HUES64 (cell line): ENCODE results near the gene SP110.

Source experiments
- H3K27ac ChIP-seq: 2 replicates; pipeline ENCODE4 v1.7.0; 2013; ENCODE audit warnings: low read depth, low read length, inconsistent platforms
- H3K27me3 ChIP-seq: 2 replicates; pipeline ENCODE4 v1.6.1; 2013; ENCODE audit warnings: mild to moderate bottlenecking, low read length; ENCODE audit not compliant: insufficient read depth
- H3K36me3 ChIP-seq: 2 replicates; pipeline ENCODE4 v1.6.1; 2013; ENCODE audit warnings: mild to moderate bottlenecking, low read length; ENCODE audit not compliant: insufficient read depth
- H3K4me1 ChIP-seq: 2 replicates; pipeline ENCODE4 v1.6.1; 2013; ENCODE audit warnings: mild to moderate bottlenecking, low read length, moderate library complexity; ENCODE audit not compliant: insufficient read depth
- H3K4me3 ChIP-seq: 2 replicates; pipeline ENCODE4 v1.5.1; 2013; ENCODE audit warnings: mild to moderate bottlenecking, low read length, moderate library complexity
- H3K9ac ChIP-seq: 2 replicates; pipeline ENCODE4 v1.6.1; 2013; ENCODE audit warnings: mild to moderate bottlenecking, low read depth, low read length
- H3K9me3 ChIP-seq: 2 replicates; pipeline ENCODE4 v1.6.1; 2013; ENCODE audit warnings: low read depth, low read length; ENCODE audit not compliant: insufficient read depth
- WGBS: fragments of 150-250, 120-280 bp; methylation state at CpG from one replicate; pipeline ENCODE4 v1.1.7; 2013; ENCODE audit warnings: missing lambda C conversion rate; 5-methylcytosine and 5-hydroxymethylcytosine counted together

SP110 gene

DNA sequence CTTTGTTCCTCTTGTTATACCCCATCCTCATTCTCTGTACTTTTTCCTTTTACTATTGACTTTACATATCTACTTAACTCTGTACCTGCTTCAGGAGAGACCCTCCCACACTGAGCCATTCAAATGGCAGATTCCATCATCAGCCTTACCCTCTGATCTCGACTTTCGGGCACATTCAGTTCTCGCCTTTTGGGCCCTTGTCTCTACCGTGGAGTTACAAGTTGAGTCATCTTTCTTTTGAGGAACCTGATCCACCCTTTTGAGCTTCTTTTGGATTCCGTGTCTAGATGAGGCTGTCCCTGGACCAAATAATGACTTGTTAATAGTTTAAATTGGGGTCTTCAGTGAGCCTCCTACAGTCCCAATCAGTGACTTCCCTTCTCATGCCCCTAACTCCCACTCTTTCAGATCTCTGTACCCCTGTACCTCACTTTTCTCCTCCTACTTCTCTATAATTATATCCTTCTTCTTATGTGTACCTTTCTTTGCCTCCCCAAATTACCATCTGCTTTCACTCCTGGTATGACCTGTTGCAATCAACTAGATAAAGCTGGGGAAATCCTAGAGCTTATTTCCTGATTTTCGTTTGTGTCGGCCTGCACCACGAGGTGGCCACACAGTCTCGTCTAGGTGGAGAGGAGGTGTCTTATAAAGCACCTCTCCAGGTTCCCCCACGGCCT, 17.2 kb downstream of the SP110 start:
- Histone ChIP-seq H3K9ac (no peak overlapping the region), H3K9me3 (no peaks in the 10 kb centered on the region), H3K4me3 (no peak overlapping the region), H3K4me1 (no peaks in the 10 kb centered on the region), H3K27me3 (no peaks in the 10 kb centered on the region), H3K27ac (no peak overlapping the region), H3K36me3 (no peaks in the 10 kb centered on the region)
- WGBS, result 96% methylated on average over 10 of the region's 10 CpGs

- H3K36me3 ChIP-seq, result no peaks in the 10 kb centered on the region
- 85% methylated on average over 10 of the region's 10 CpGs for WGBS
- H3K9ac ChIP-seq, result no peak overlapping the region
- no peak overlapping the region for H3K27ac ChIP-seq
- H3K4me1 ChIP-seq, result no peaks in the 10 kb centered on the region
- H3K27me3 ChIP-seq, result no peaks in the 10 kb centered on the region
- H3K9me3 ChIP-seq, result no peaks in the 10 kb centered on the region
- H3K4me3 ChIP-seq, result no peak overlapping the region
Observed at GRCh38 chr2:230184727-230185578, 34.8 kb downstream of the SP110 start.

DNA sequence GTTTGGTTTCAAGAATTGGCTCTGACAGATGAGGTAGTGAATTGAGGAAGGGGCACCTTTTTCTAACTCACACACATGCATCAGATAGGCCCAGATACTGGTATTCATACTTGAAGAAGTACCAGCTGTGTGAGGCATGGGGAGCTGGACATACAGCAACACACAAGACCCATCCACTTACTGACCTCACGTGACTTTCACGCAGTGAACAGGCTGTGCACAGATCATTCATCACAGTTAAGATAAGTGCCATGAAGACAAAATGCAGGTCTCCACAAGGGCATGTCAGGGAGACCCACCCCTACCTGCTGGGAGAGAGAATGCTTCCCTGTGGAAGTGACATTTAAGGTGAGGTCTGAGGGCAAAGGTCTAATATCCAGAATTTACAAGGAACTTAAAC, 38.6 kb downstream of the SP110 start:
- H3K27me3 ChIP-seq, result no peaks in the 10 kb centered on the region
- no peaks in the 10 kb centered on the region for H3K9me3 ChIP-seq
- H3K4me1 ChIP-seq, result peaks cover 12% of the 10 kb centered on the region; the same call in 1 of the 2 replicates
- no peak overlapping the region for H3K27ac ChIP-seq
- 98% methylated on average over 2 of the region's 2 CpGs for WGBS
- no peak overlapping the region for H3K4me3 ChIP-seq
- H3K36me3 ChIP-seq, result no peaks in the 10 kb centered on the region
- H3K9ac ChIP-seq, result no peak overlapping the region

DNA sequence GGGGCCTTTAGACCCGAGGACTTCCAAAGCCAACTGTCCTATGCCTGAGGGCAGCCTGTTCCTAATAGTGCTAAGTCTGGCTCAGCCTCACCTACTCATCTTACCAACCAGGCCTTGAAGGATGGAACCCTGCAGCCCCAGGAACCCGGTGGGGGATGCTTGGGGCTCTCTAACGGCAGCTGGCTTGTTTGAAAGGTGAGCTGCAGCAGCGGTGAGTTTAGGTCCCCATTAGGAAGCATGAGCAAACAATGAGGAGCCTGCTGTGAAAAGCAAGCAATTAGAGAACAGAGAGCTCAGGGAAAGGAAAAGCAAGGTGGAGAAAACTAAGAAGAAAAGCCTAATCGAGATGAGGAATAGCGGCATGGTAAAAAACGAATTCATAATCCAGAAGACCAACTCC, 39.9 kb downstream of the SP110 start:
- Histone ChIP-seq H3K27me3 (no peaks in the 10 kb centered on the region), H3K4me1 (peaks cover 12% of the 10 kb centered on the region; the same call in 1 of the 2 replicates), H3K36me3 (no peaks in the 10 kb centered on the region), H3K4me3 (no peak overlapping the region), H3K9ac (no peak overlapping the region), H3K27ac (no peak overlapping the region), H3K9me3 (no peaks in the 10 kb centered on the region)
- WGBS, result 70% methylated on average over 7 of the region's 7 CpGs

- no peak overlapping the region for H3K27ac ChIP-seq
- peaks cover 12% of the 10 kb centered on the region; the same call in 1 of the 2 replicates for H3K4me1 ChIP-seq
- no peaks in the 10 kb centered on the region for H3K36me3 ChIP-seq
- no peak overlapping the region for H3K4me3 ChIP-seq
- no peaks in the 10 kb centered on the region for H3K27me3 ChIP-seq
- no peak overlapping the region for H3K9ac ChIP-seq
- 93% methylated on average over 7 of the region's 7 CpGs for WGBS
- H3K9me3 ChIP-seq, result no peaks in the 10 kb centered on the region
Observed at GRCh38 chr2:230178546-230179485, 41.0 kb downstream of the SP110 start.

- Histone ChIP-seq H3K4me3 (no peak overlapping the region), H3K9me3 (no peaks in the 10 kb centered on the region), H3K4me1 (peaks cover 12% of the 10 kb centered on the region; the same call in 1 of the 2 replicates), H3K27me3 (no peaks in the 10 kb centered on the region), H3K36me3 (no peaks in the 10 kb centered on the region), H3K9ac (no peak overlapping the region), H3K27ac (no peak overlapping the region)
- WGBS, result 94% methylated on average over 3 of the region's 3 CpGs
Observed at GRCh38 chr2:230176996-230177395, 42.8 kb downstream of the SP110 start.

- 95% methylated on average over 7 of the region's 7 CpGs for WGBS
- no peaks in the 10 kb centered on the region for H3K9me3 ChIP-seq
- H3K27me3 ChIP-seq, result no peaks in the 10 kb centered on the region
- no peak overlapping the region for H3K27ac ChIP-seq
- H3K36me3 ChIP-seq, result no peaks in the 10 kb centered on the region
- no peak overlapping the region for H3K9ac ChIP-seq
- H3K4me3 ChIP-seq, result no peak overlapping the region
- peaks cover 12% of the 10 kb centered on the region; the same call in 1 of the 2 replicates for H3K4me1 ChIP-seq
Observed at GRCh38 chr2:230174466-230174865, 45.3 kb downstream of the SP110 start.

DNA sequence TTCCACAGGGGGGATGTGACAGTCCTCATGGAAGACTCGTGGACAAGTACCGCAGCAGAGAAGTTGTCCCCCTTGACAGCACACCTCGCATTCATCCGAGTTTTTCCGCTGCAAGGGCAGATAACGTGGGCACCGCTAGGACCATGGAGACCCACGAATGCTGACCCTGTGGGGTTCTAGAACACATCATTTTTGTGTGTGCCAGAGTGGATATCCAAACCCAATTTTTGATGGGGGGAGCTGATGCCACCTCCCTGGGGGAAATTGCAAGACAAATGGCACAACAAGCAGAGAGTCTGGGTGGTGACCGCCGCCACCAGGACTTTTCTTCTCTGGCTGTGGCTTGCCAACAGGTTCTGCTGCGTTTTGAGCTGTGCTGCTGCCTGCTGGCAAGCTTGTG, 46.9 kb downstream of the SP110 start:
- Histone ChIP-seq H3K27ac (no peak overlapping the region), H3K9me3 (no peaks in the 10 kb centered on the region), H3K4me1 (no peaks in the 10 kb centered on the region), H3K4me3 (no peak overlapping the region), H3K36me3 (no peaks in the 10 kb centered on the region), H3K9ac (no peak overlapping the region), H3K27me3 (no peaks in the 10 kb centered on the region)
- WGBS, result 93% methylated on average over 11 of the region's 11 CpGs

GRCh38 chr2:230172156-230172555, 47.6 kb downstream of the SP110 start:
- H3K9ac ChIP-seq, result no peak overlapping the region
- H3K4me1 ChIP-seq, result no peaks in the 10 kb centered on the region
- H3K4me3 ChIP-seq, result no peak overlapping the region
- H3K9me3 ChIP-seq, result no peaks in the 10 kb centered on the region
- WGBS, result 93% methylated on average over 4 of the region's 4 CpGs
- no peaks in the 10 kb centered on the region for H3K27me3 ChIP-seq
- no peaks in the 10 kb centered on the region for H3K36me3 ChIP-seq
- no peak overlapping the region for H3K27ac ChIP-seq

- no peaks in the 10 kb centered on the region for H3K27me3 ChIP-seq
- H3K27ac ChIP-seq, result no peak overlapping the region
- no peaks in the 10 kb centered on the region for H3K36me3 ChIP-seq
- no peaks in the 10 kb centered on the region for H3K9me3 ChIP-seq
- no peaks in the 10 kb centered on the region for H3K4me1 ChIP-seq
- no peak overlapping the region for H3K9ac ChIP-seq
- WGBS, result 94% methylated on average over 9 of the region's 9 CpGs
- no peak overlapping the region for H3K4me3 ChIP-seq
Observed at GRCh38 chr2:230170532-230170931, 49.3 kb downstream of the SP110 start.
